Measurements from ENCODE around the gene TSPYL2.
A peak's percentile ranks its signal among the peaks of the same experiment; 100 is the strongest.

The TSPYL2 gene

DNA sequence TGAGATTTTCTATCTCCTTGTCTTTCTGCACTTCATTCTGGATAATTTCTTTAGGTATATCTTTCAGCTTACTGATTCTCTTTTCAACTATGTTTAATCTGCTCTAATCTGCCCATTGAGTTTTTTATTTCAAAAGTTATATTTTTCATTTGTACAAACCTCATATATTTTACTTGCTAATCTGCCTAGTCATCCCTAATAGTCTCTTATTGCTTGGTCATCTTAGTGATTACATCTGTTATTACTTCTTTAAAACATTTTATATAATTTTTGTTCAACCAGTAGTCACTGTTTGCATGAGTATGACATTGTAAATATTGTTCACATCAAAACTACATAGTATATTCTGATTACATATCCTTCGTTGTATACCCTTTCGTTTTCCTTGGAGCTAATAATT is 44.2 kb downstream of the TSPYL2 start:
- no peak for DNase-seq

DNA sequence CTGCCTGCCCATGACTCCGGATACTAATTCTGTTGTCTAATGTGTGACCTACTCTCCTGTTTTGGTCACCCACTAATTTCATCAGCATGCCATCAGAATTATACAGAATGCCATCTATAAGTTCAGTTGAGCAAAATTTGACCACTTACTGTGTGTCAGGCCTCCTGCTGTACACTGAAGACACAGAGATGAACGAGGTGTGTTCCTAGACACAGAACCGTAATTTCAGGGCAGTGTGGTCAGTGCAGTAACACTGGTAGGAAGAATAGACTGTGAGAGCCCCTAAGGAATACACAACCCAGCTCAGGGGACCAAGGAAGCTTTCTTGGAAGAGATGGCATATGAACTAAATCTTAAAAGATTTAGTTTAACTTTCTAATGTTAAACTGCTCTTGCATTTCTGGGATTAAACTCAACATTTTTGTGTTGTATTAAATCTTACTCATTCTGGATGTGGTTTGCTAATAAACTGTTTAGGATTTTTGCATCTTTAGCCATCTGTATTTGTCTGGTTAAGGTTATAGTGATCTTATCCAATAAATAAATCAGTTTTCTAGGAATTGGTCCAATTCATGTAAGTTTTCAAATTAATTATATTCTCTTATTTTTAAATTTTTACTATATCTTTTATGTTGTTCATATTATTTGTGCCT is 46.1 kb downstream of the TSPYL2 start:
- DNase-seq = no peak

GRCh38 chrX:53133400-53133799 is 51.2 kb downstream of the TSPYL2 start:
- peak; percentile 33 for DNase-seq

DNA sequence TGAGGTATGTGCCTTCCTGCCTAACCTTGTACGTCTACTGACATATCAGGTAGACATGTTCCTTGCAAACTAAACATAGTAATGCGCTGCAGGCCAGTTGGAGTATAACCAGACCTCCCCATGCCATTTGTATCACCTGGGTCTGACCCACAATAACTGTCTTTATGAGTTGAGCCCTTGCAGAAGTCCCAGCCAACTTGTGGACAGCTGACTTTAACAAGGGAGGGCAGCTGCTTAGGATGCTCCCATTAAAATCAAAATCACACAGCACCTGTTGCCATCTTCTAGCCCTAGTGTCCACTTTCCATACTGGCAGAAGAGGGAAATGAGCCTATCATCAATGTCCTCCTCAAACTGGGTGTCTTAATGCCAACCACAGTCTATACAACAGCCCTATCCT is 53.4 kb downstream of the TSPYL2 start:
- no peak for DNase-seq
